Fibroblast of skin of scalp (primary cell): ENCODE results near the gene EMC9.
A peak's percentile ranks its signal among the peaks of the same experiment; 100 is the strongest.

Experiments
- DNase-seq: peaks from one replicate; pipeline ENCODE4 v3.0.0-alpha.2; 2013

Gene EMC9

DNA sequence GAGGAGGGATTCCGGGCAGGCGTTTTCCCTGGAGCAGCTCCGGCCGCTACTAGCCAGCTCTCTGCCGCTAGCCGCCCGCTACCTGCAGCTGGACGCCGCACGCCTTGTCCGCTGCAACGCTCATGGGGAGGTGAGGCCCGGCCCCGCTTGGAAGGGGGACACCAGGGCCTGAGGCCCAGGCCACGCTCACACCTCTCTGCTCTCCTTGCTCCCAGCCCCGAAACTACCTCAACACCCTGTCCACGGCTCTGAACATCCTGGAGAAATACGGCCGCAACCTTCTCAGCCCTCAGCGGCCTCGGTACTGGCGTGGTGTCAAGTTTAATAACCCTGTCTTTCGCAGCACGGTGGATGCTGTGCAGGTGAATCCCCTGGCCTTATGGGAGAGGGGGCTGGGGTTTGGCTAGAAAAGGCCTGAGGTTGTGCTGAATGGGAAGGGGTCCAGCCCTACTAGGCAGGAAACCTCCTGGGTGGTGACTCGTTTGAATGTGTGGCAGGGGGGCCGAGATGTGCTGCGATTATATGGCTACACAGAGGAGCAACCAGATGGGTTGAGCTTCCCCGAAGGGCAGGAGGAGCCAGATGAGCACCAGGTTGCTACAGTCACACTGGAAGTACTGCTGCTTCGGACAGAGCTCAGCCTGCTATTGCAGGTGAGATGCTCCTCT is 6.5 kb upstream of the EMC9 start:
- DNase-seq = no peak

DNA sequence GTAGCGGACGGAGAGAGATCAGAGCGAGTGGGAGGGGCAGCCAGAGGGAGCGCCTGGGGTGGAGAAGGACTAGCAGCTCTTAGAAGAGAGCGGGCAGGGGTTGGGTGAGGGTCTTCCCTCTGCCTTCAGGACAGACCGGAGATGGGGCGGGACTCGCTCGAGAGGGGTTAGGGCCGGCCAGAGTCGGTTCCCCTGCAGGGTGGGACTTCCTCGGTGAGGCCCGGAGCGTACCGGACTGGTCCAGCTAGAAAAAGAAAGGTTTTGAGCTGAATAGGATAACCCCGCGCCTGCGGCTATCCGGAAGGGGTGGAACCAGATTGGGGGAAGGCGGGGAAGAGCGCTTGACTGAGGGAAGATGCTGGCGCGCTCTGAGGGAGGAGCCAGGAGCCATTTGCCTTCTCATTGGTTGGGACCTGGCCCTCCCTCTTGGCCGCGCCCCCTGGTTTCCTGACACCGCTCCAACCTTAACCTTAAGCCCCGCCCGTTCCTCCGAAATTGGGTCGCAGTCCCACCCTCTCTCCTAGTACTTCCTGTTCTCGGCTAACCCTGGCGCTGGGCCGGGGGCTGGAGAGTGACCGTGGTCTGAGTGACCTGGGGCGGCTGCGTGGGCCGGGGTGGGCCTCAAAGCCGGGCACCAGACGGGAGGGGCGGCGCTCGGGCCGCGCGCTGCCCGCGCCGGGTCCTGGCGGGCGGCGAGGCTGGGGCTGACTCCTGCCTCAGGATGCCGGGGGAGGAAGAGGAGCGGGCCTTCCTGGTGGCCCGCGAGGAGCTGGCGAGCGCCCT is 5.8 kb upstream of the EMC9 start, which contains the start of gene RNF31:
RNF31 (plus strand) TSS at position 521 of the 783 bp plus-strand sequence; CDS start at position 722, 201 bp downstream.
- peak; percentile 98 for DNase-seq

DNA sequence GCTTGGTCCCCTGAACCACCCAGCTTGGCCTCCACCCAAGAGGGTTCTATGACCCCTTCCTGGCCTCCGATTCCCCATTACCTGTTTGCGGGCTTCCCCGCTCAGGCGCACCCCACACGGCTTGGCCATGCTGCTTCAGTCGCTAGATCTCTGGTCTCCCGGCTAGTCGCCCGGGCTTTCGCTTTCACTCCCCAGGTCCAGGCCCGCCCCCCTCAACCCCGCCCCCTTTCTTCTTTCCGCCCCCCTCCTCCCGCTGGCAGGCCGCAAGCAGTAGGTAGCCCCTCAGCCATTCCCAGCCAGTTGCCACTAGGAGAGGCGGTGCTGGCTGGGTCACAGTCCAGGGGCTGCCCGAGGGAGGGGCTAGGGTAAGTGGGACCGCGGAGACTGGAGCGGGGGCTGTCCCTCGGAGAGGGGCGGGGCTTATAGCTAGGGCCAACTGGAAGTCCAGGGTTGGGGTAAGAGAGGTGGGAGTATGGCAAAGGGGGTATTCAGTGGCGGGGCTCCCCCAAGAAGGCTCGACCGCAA is 5.1 kb upstream of the EMC9 start, which contains the start of gene PSME2:
PSME2 (minus strand) TSS at position 158 of the 525 bp plus-strand sequence; CDS start at position 129, 29 bp downstream.
- DNase-seq = peak; percentile 99

DNA sequence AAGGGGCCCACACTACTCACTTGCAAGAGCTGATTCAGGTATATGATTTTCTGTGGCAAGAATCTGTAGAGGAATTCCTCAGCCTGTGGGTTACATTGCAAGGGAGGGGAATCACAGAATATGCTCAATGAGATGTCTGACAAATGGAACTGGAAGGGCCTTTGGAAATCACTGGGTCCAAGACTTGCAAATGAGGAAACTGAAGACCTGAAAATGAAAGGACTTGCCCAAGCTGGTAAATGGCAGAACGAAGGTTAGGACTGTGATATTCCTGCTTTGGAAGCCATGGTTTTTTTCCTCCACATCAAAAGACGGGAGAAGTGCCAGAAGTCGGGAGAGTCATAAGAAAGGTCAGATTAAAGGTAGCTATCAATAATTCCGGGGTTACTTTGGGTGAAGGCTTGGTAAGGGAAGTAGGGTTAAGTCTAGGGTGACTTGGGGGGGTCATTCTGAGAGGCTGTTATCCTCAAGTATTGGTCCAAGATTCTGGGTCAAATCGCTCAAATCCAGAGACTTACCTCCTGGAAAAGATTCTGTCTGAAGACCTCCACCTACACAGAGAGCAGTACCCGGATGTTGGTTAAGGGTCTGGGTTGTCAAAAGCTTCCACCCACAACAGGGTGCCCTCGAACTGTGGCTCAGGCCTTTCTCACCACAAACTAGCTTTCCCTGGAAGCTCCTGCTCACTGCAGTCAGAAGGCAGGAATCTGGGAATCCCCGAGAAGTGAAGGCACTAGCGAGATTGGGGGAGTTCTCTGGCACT is 4.5 kb upstream of the EMC9 start:
- DNase-seq = no peak

DNA sequence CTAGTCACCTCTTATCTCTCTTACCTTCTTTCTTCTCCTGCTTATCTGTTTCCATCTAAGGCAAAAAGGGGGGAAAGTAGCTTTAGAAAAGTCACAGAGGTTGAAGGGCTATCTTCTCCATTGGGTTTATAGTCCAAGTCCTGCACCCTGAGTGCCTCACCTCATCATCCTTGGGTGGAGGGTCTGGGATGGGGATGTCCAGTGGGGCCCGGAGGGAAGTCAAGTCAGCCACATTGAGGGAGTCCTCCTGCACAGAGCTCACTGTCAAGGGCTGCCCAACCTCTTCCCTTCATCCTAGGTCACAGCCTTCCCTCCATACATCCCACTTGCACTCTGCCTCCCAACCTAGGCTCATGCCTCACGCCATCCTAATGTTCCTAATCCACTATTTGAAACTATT is 3.8 kb upstream of the EMC9 start:
- DNase-seq = no peak

DNA sequence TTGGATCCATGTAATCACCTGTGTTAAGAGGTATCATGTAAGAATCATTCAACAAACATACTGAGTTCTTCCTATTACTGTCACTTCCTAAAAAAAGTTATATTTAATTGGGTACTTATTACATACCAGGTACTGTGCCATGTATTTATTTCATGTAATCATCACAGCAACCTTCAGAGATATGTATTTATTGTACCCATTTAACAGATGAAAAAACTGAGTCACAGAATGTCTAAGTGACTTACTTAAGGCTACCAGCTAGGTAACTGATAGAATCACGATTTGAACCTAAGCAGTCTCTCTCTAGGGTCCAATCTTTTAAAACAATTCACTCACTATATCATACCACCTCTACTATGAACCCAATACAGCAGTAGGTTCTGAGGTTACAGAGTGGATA is 3.1 kb upstream of the EMC9 start:
- DNase-seq = no peak

DNA sequence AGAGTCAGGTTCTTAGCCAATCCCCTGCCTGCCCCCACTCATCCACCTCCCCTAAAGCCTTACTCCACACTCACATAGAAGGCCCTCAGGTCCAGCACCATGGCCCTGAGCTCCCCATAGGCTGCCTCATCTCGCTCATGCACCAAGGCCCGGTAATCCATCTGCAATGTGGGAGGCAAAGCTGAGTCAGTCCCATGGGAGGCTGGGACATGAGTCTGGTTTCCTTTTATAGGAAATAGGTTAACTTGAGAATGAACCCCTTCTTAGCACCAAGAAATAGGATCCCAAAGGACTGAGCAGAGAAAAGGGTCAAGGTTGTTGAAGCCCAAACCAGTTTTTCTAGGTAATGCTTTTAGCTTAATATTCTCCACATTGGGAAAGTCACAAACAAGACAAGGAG is 2.1 kb upstream of the EMC9 start:
- peak; percentile 82 for DNase-seq

DNA sequence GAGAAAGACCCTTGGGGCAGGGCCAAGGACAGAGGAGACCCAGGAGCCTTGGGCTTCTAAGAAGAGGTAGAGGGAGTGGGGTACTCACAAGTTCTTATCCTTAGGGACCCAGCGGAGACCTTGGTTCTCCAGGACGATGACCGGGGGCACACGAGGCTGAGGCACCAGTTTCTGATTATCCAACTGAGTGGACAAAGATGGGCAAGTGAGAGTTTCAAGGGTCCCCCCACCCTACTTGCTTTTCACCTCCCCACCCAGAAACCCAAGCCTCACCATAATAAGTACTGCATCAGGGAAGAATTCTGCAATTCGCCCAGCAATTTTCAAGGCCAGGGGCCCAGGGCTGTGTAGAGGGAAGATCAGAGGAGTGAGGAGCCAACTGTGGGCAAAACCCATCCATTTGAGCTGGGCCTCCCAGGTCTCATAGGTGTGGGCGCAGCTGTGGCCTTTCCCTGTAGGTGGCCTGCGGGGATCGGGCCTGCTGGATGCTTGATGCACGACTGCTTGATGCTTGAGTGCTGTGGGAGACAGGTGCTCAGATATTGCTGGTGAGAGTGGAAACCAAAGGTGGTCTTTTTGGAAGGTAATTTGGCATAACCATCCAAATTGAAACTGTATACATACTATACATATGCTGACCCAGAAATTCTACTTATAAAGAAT is 2.0 kb downstream of the EMC9 start:
- no peak for DNase-seq

DNA sequence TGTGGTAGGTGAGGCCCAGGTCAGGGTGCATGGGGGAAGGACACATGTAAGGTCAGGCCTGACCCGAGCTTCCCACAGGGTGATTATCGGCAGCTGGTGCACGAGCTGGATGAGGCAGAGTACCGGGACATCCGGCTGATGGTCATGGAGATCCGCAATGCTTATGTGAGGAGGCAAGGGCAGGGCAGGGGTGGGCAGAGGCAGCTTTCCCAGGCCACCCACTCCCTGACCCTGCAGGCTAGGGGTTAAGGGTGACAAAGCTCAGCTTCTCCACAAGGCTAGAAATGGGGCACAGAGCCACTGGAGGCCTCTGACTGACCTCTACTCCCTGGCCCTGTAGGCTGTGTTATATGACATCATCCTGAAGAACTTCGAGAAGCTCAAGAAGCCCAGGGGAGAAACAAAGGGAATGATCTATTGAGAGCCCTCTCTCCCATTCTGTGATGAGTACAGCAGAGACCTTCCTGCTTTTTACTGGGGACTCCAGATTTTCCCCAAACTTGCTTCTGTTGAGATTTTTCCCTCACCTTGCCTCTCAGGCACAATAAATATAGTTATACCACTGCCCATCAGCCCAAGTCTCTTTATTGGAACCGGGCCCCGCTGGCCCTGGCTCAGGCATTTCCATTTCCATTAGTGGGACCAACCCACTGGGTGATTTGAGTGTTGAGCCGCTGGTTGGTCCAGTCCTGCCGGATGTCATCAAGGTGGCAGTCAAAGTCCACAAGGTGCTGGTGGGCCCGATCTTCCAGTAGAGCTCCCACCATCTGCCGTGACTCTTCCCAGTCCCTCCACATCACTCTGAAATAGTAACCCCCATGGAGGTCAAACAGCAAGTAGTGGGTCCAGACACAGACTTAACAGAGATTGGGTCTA is 2.8 kb downstream of the EMC9 start:
- DNase-seq = no peak

DNA sequence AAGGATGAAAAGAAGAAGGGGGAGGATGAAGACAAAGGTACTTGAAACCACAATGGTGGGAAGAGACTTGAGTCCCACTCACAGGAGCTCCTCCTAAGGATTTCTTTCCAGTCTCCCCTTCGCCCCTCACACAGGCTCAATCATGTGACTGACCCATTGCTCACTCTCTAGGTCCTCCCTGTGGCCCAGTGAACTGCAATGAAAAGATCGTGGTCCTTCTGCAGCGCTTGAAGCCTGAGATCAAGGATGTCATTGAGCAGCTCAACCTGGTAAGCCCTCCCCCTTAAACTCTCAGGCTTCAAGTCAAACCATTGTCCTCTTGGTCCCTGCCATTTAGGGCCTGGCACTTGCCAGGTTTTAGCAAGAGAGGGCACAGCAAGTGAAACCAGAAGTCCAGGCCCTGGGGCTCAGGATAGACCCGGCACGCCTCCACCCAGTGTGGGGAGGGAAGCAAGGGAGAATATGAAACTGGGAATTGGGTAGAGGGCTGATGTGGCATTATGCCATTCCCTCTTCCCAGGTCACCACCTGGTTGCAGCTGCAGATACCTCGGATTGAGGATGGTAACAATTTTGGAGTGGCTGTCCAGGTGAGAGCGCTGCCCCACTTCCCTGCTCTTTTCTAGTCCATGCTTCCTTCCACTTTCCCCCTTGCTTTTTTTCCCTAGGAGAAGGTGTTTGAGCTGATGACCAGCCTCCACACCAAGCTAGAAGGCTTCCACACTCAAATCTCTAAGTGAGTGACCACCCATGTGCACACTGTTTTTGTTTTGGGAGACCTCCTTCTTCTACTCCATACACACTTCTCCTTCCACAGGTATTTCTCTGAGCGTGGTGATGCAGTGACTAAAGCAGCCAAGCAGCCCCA is 3.6 kb downstream of the EMC9 start:
- DNase-seq = no peak

DNA sequence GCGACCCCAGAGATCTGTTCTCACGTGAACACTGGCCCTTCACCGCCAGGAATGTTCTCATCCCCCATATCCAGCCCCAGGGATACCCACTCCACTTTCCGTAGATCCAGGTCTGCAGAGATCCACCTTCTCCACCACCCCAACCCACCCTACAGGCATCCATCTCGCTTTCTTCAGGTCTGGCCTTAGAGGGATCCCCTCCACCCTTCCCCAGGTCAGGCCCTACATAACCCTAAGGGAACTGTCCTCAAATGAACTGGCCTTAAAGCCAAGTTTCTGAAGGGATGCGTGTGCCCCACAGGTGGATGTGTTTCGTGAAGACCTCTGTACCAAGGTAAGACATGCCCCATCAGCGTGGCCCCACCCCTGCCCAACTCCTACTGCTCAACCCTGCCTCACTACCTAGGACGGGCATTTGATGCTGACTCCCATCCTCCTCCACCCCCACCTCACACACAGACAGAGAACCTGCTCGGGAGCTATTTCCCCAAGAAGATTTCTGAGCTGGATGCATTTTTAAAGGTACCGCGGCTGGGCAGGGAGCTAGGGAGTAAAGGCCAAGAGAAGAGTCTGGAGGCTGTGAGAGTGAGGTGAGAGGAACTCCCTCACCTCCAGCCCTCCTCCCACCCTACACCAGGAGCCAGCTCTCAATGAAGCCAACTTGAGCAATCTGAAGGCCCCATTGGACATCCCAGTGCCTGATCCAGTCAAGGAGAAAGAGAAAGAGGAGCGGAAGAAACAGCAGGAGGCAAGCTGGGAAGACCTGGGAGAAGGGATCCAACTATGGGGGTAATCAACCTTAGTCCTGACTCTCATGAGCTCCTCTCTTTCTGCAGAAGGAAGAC is 4.5 kb downstream of the EMC9 start:
- no peak for DNase-seq

DNA sequence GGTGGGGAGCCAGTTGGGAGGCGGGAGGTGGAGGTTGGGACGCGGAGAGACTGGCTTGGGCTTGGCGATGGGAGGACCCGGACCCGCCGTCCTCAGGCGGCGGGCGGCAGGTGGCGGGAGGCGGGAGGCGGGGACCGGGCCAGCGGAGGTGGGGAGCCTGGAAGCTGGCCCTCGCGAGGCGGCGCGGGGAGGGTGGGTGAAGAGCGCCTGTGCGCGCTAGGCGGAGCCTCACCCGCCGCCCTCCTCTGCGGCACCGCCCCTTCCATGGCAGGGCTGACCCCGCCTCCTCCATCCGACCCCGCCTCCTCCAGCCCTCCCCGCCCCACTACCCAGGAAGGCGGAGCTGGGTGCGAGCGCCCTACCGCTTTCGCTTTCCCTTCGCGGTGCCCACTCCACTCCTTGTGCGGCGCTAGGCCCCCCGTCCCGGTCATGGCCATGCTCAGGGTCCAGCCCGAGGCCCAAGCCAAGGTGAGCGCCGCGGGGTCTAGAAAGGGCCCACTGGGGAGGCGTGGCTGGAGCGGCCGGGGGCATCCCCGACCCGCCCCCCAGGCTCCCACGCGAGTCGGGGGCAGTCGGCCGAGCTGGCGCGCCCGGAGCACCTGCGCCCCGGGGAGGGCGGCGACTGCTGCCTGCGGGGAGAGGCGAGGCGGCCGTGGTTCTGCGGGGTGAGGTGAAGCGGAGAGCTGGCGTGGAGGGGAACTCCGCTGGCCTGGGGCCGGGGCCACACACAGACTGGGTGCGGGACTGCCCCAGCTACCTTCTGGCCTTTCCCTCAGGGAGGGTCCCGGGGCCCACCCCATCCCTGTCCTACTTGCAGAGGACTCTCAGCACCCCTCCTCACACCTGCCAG is 5.3 kb downstream of the EMC9 start, which contains the start of gene PSME1:
PSME1 (plus strand) TSS at position 361 of the 850 bp plus-strand sequence; CDS start at position 430, 69 bp downstream.
- peak; percentile 87 for DNase-seq

DNA sequence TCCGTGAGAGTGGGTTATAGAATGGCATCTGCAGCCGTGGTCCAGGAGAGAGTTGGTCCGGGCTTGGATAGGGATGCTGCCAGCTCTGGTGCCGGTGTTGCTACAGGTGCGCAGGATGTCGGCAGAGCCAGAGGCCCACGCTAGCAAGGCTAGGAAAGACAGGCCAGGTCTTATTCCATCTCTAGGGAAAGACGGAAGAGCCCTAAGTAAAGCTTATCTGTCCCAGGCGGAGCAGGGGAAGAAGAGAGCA is 5.9 kb downstream of the EMC9 start:
- DNase-seq = no peak

DNA sequence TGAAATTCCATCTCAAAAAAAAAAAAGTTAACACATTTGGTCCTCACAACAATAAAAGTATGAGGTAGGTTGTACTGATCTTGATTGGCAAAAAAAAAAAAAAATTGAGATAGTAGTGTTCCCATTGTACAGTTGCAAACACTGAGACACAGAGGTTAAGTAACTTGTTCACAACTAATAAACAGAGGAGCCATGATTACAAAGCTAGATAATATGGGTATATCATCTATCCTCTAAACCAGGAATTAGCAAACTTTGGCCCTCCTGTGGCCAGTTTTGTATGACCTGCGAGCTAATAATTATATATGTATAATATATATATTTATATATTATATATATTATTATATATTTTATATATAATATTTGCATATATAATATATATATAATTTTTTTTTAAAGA is 7.7 kb downstream of the EMC9 start:
- no peak for DNase-seq

DNA sequence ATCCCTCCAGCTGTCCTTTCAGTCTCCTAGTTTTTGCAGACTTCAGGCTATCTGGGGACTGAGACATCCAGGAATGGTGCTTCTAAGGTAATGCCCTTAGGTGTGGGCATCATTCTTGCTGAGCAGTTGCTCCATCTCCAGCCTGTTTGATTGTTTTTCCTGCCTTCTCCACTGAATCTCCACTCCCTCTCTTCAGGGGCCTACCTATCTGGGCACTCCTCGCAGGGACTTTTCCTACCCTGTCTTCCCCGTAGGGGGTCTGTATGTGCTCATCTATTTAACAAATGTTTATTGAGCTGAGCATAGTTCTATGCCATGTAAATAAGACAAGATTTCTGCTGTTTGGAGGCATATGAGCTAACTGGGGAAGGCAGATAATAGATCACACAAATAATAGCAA is 8.4 kb downstream of the EMC9 start:
- DNase-seq = no peak

DNA sequence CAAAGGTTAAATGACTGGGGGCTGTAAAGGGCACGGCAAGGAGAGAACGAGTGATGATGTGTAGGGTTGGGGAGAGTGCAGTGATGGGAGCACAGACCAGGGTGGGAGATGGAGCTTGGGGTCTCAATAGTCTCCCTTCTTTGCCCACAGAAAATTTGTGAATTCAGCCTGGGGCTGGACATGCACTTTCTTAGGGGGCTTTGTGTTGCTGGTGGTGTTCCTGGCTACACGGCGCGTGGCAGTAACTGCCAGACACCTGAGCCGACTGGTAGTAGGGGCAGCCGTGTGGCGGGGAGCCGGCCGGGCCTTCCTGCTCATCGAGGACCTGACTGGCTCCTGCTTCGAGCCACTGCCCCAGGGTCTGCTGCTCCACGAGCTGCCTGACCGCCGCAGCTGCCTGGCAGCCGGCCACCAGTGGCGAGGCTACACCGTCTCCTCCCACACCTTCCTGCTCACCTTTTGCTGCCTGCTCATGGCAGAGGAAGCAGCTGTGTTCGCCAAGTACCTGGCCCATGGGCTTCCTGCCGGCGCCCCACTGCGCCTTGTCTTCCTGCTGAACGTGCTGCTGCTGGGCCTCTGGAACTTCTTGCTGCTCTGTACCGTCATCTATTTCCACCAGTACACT is 9.2 kb downstream of the EMC9 start:
- DNase-seq = no peak

DNA sequence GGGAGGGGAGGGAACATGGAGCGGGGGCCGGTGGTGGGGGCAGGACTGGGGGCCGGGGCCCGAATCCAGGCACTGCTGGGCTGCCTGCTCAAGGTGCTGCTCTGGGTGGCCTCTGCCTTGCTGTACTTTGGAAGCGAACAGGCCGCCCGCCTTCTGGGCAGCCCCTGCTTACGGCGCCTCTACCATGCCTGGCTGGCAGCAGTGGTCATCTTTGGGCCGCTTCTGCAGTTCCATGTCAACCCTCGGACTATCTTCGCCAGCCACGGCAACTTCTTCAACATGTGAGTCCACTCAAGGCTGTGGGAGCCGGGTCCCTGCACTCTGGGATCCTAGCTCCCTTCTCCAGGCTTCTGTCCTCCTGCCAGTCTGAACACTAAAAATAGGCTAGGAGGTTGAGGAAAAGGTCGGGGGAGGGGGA is 9.8 kb downstream of the EMC9 start:
- DNase-seq = no peak
